ELR (cell line): Measurements from ENCODE around the gene PCYOX1L.
A peak's percentile ranks its signal among the peaks of the same experiment; 100 is the strongest.
"Not testable (repeated sequence)": the region's sequence is repeated elsewhere in the genome, so short reads cannot be mapped to it uniquely, and the experiment has no call there.

ENCODE experiments used
- DNase-seq: peaks from one replicate; pipeline ENCODE4 v3.0.0-alpha.2; 2015; ENCODE audit warnings: low read depth

PCYOX1L gene

DNA sequence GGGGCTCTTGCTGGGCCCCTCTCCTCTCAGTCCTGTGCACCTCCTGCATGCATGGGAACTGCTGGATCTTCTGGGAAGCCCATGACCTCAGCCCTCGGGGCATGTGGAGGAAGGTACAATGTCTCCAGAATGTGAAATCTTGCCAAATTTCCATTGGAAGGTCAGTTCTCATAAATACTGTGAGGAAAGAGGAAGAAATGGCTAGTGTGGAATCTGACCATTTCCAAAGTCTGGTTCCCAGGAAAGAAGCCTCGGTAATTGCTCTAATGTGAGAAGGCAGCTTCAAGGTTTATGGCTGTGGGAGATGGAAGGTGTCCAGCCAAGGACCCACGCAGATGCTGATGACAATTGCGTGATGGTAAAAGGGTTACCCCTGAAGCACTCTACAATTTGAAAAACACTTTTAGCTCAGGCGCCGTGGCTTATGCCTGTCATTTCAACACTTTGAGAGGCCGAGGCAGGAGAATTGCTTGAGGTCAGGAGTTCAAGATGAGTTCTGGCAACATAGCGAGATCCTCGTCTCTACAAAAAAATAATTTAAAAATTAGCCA is 29.3 kb downstream of the PCYOX1L start:
- peak; percentile 20 for DNase-seq

- DNase-seq: peak; percentile 28
Observed at GRCh38 chr5:149387982-149388381, 30.1 kb downstream of the PCYOX1L start.

- DNase-seq: no peak
Observed at GRCh38 chr5:149388498-149389190, 30.8 kb downstream of the PCYOX1L start.

DNA sequence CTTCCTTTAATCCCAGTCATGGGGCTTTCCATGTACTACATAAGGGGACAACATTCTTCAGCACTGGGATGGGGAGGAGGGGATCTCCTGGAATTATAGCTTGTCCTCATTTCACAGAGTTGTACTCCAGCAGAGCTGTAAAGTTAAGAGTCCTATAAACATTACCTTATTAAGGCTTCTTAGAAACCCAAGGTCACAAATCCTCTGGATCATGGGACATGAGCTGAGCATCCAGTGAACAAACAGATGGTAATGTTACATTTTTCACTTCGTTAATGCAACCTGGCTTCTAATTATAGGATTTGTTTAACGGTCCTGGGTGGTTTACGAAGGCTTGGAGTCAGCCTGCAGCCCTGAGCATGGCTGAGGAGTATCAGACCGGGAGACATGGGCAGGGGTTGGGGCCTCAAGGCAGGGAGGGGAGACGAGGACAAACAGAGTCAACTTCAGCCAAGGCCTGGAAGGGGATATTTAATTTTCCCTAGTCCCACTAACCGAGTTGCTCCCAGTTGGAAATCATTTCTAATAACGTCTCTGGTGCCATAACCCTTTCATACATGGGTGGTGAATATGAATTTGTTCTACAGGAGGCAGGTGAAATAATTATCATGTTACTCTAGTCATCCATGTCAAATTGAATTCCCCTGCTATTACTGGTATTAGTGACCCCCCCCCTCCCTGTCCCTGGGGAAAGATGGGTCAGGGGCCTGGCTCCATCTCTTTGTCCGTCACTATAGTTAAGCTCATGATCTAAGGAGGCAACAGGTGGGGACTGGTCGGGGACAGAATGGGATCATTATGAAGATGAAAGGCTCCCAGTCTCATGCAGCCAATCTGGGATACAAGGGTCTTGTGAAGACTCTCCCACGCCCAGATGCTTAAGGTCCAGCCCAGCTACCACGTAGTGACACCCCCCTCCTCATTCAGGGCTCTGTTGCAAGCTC is 32.0 kb downstream of the PCYOX1L start:
- DNase-seq: no peak

DNA sequence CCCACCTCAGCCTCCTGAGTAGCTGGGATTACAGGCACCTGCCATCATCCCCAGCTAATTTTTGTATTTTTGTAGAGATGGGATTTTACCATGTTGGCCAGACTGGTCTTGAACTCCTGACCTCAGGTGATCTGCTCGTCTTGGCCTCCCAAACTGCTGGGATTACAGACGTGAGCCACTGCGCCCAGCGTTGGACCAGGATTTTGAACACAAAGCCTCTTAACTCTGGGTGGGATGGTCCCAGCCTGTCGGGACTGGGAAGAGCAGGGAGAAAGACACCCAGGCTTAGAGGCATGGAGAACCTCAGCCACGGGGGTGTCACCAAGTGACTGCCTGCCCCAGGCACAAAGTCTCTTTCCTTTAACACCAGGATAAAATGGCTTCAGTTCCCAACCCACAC is 33.2 kb downstream of the PCYOX1L start:
- not testable (repeated sequence) for DNase-seq

GRCh38 chr5:149391524-149391923 is 33.7 kb downstream of the PCYOX1L start:
- DNase-seq: no peak

DNA sequence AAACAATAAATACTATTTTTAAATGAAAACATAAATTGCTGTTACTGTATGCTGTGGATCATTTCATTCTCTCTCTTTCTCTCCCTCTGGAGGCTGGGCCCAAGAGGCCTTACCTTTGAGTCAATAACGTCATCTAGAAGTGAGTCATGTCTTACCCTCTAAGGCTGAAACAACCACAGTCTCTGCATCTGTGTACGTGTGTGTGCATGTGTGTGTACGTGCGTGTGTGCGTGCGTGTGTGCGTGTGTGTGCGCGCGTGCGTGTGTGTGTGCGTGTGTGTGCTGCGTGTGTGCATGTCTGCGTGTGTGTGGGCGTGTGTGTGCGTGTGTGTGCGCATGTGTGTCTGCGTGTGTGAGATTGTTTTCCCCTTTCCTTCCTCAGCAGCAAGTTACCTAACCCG is 34.9 kb downstream of the PCYOX1L start:
- peak; percentile 80 for DNase-seq

- DNase-seq: not testable (repeated sequence)
Observed at GRCh38 chr5:149394996-149395395, 37.1 kb downstream of the PCYOX1L start.

GRCh38 chr5:149397530-149397929 is 39.7 kb downstream of the PCYOX1L start:
- DNase-seq: peak; percentile 81

GRCh38 chr5:149398747-149399266 is 41.0 kb downstream of the PCYOX1L start:
- not testable (repeated sequence) for DNase-seq

DNA sequence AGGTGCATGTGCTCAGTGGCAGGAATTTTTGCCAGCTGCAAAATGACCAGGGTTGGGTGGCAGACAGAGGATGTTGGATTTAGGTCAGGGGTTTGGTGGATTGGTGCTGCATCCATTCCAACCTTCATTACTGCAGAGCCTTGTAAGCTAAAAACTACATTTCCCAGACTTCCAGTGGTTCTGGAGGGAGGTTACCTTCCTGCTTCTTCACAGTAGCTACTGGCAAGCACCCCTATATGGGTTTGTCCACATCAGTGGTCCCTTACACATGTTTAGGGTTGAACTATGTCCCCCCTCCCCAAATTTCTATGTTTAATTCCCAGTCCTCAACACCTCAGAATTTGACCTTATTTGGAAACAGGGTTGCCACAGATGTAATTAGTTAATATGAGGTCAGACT is 41.9 kb downstream of the PCYOX1L start:
- peak; percentile 25 for DNase-seq

GRCh38 chr5:149400304-149400703 is 42.5 kb downstream of the PCYOX1L start:
- no peak for DNase-seq

GRCh38 chr5:149401051-149401450 is 43.2 kb downstream of the PCYOX1L start:
- DNase-seq: no peak

GRCh38 chr5:149402291-149402690 is 44.4 kb downstream of the PCYOX1L start:
- no peak for DNase-seq

DNA sequence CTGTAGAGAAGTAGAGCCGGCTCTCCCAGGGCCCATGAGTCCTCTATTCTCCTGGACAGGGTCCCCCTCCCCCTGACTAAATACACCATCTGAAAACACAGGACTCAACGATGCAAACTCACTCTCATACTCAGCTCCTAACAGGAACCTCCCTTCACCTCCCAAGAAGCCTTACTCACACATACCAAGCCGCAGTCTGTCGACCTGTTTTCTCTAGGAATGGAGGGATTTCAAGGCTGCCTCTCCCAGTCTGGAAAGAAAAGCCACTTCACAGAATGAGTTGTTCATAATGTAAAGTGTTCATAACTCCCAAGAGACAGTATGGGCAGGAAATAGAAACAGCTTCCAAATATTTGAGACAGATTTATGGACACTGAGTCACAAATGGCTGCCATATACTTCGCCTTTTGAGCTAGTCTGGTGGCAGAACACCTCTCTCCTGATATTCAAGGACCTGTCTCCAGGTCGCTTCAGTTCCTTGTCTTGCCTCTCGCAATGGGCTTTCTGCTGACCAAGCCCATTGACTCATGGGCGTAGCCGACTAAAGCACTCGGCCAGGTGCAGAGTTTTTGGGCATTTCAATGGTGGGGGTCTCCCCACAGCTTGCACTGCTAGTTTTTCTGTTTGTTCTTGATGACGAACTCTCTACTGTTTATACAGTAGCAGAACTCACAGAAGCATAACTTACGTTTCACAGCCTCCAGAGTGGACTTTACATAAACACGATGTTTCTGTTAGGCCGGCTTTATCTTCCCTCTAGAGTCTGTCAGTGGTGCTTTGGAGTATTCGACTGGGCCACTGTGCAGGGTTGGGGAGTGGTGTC is 46.3 kb downstream of the PCYOX1L start:
- DNase-seq: peak; percentile 86

- DNase-seq: peak; percentile 94
Observed at GRCh38 chr5:149404746-149405549, 47.1 kb downstream of the PCYOX1L start.

DNA sequence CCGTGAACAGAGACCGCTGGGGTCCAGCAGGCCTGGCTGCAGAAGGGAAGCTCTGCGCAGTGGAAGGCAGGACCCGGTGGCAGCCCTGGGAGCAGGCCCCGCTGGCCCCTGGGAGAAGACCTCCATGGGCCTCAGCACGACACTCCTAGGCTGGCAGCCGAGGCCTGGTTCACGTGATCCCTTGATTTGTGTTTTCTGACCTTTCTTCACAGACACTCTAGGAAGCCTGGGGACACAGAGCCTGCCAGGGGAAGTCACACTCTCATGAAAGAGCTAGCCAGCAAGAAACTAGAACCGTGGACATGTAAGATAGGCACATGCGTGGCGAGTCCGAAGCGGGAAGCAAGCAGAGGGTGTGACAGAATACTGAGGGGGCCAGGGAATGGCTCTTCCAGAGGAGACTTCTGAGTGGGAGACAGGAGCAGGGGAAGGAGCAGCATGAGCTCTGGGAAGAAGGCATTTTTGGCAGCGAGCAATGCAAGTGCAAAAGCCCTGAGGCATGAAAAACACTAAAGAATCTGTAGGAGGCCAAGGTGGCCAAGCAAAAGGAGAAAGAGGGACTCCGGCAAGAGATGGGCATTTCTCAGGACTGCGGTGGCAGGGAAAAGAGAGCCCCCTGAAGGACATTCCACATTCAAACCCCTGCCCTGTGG is 47.8 kb downstream of the PCYOX1L start:
- DNase-seq: no peak

GRCh38 chr5:149406203-149406978 is 48.5 kb downstream of the PCYOX1L start:
- no peak for DNase-seq

- DNase-seq: no peak
Observed at GRCh38 chr5:149406979-149407306, 49.1 kb downstream of the PCYOX1L start.
